K562 (cell line): Measurements from ENCODE around the gene KIF15. TPM values are rescaled to one million over a fixed set of nuclear protein-coding genes. Genes with fewer than 3 reads are reported as not detected.

ENCODE experiments used
- ATF4 ChIP-seq: fragments of 450-650 bp; formaldehyde crosslinking; IDR thresholded peaks from 2 replicates; pipeline ENCODE4 v1.4.0; 2022; ENCODE audit warnings: mild to moderate bottlenecking, moderate library complexity
- CBFA2T2 ChIP-seq: fragments of 450-650 bp; conservative IDR thresholded peaks from 2 replicates; pipeline ENCODE4 v1.6.1; 2017; ENCODE audit warnings: mild to moderate bottlenecking
- DACH1 ChIP-seq: fragments of 450-650 bp; IDR thresholded peaks from 2 replicates; pipeline ENCODE4 v1.6.1; 2018; ENCODE audit not compliant: partially characterized antibody
- HMGN3 ChIP-seq: IDR thresholded peaks from 2 replicates; pipeline ENCODE4 v1.6.1; 2011; ENCODE audit warnings: borderline replicate concordance, low read depth, mild to moderate bottlenecking, mixed read lengths, low read length; ENCODE audit not compliant: insufficient read length; ENCODE audit errors: extremely low read depth
- HNRNPL ChIP-seq: fragments of 200-400 bp; formaldehyde crosslinking; IDR thresholded peaks from 2 replicates; pipeline ENCODE4 v1.6.1; 2017; ENCODE audit warnings: low read depth, mild to moderate bottlenecking, low read length
- KDM5B ChIP-seq: fragments of 200-600 bp; sonication (generic); IDR thresholded peaks from 2 replicates; pipeline ENCODE4 v1.6.1; 2012; ENCODE audit warnings: low read depth, mild to moderate bottlenecking, moderate library complexity, low read length, control low read depth, inconsistent platforms; ENCODE audit not compliant: insufficient replicate concordance
- L3MBTL2 ChIP-seq: fragments of 450-650 bp; IDR thresholded peaks from 2 replicates; pipeline ENCODE4 v1.6.1; 2016; ENCODE audit warnings: mild to moderate bottlenecking, moderate library complexity
- MAFG ChIP-seq: fragments of 450-650 bp; conservative IDR thresholded peaks from 2 replicates; pipeline ENCODE4 v1.6.1; 2016; ENCODE audit warnings: missing genetic modification characterization, missing compliant biosample characterization
- NCOA1 ChIP-seq: fragments of 450-650 bp; IDR thresholded peaks from 2 replicates; pipeline ENCODE4 v1.6.1; 2016; ENCODE audit warnings: low read depth
- NKRF ChIP-seq: fragments of 450-650 bp; IDR thresholded peaks from 2 replicates; pipeline ENCODE4 v1.6.1; 2016; ENCODE audit warnings: borderline replicate concordance
- NR0B1 ChIP-seq: fragments of 450-650 bp; IDR thresholded peaks from one replicate; pipeline ENCODE4 v1.6.1; 2018; ENCODE audit warnings: mild to moderate bottlenecking, moderate library complexity; ENCODE audit not compliant: partially characterized antibody
- NR2F6 ChIP-seq: fragments of 450-650 bp; formaldehyde crosslinking; IDR thresholded peaks from 2 replicates; pipeline ENCODE4 v1.4.0; 2020; ENCODE audit warnings: mild to moderate bottlenecking
- RBM17 ChIP-seq: fragments of 200-400 bp; formaldehyde crosslinking; IDR thresholded peaks from 2 replicates; pipeline ENCODE4 v1.6.1; 2017; ENCODE audit warnings: low read depth, mild to moderate bottlenecking, low read length, borderline replicate concordance
- SP1 ChIP-seq: sonication (generic); formaldehyde crosslinking; IDR thresholded peaks from 2 replicates; pipeline ENCODE4 v1.8.1; 2022; ENCODE audit warnings: mild to moderate bottlenecking, missing genetic modification reagents
- TCF7L2 ChIP-seq: fragments of 150-350 bp; IDR thresholded peaks from 2 replicates; pipeline ENCODE4 v1.6.1; 2016; ENCODE audit warnings: low read depth, mild to moderate bottlenecking, low read length, moderate library complexity
- ZKSCAN1 ChIP-seq: fragments of 150-350 bp; IDR thresholded peaks from 2 replicates; pipeline ENCODE4 v1.6.1; 2016; ENCODE audit warnings: low read depth, low read length
- ZNF41 ChIP-seq: fragments of 250-450 bp; sonication (Bioruptor Pico); conservative IDR thresholded peaks from 2 replicates; pipeline ENCODE4 v1.4.0; 2020; ENCODE audit warnings: mild to moderate bottlenecking
- polyA plus RNA-seq, 8 experiments: library from polyadenylated mRNA; depleted of rRNA in 4 of 8; stranded (reverse) in 5 of 8; unstranded in 3 of 8; fragments of >200 nt; fragmentation: Nextera tagmentation in 2 of 8; fragmentation: Illumina TruSeq in 1 of 8; extraction: Ambion mirVana in 2 of 8; extraction: Trizol in 1 of 8; gene quantifications; 2 replicates each; pipeline versions ENCODE4 v1.2.1 to v1.2.3, GENCODE V29; 2011 to 2014; ENCODE audit warnings: inconsistent platforms in 1 of 8, missing spikeins in 1 of 8
- total RNA-seq, 7 experiments: library from RNA; depleted of rRNA in 6 of 7; stranded (reverse); fragments of >200 nt in 6 of 7; fragmentation: Illumina TruSeq in 2 of 7; extraction: Trizol in 2 of 7; gene quantifications; 2 replicates each; pipeline versions ENCODE4 v1.2.1 to v1.2.3, GENCODE V29; 2011 to 2021; ENCODE audit warnings: low replicate concordance in 1 of 7

The KIF15 gene
- total and polyA plus RNA-seq, 9 of the 15 experiments (the other 6 are each of a cell fraction or from before 2014, with no cell fraction given) = 9.0 to 45.9 (median 26.0) TPM

GRCh38 chr3:44729384-44729910 lies 32.1 kb upstream of the KIF15 start, which contains the start of gene ZNF501 (continued):
- TF ChIP-seq L3MBTL2 = peak; percentile 92
- TF ChIP-seq NR2F6 (CRISPR knock-in tag) = no peak
- TF ChIP-seq ATF4 = 0 out of 2 replicates have a peak, but pooled peaks have one; percentile 12
- TF ChIP-seq SP1 (CRISPR knock-in tag) = peak; percentile 39; the same call in 1 of the 2 replicates
- TF ChIP-seq HMGN3 = no peak
- TF ChIP-seq RBM17 = no peak
- TF ChIP-seq DACH1 = peak; percentile 62
- peak; percentile 67; the same call in 1 of the 2 replicates for TF ChIP-seq NCOA1
- peak; percentile 63; the same call in 1 of the 2 replicates for TF ChIP-seq ZKSCAN1
- no peak for TF ChIP-seq CBFA2T2
- TF ChIP-seq KDM5B = no peak
- TF ChIP-seq ZNF41 (CRISPR knock-in tag) = no peak
- no peak for TF ChIP-seq NR0B1
- TF ChIP-seq TCF7L2 = no peak
- no peak for TF ChIP-seq HNRNPL
- TF ChIP-seq MAFG (tag) = no peak
- peak; percentile 73; the same call in 1 of the 2 replicates for TF ChIP-seq NKRF
